Fibroblast of the aortic adventitia (primary cell): ENCODE measurements around the gene RPS15. TPM values are rescaled to one million over a fixed set of nuclear protein-coding genes. Genes with fewer than 3 reads are reported as not detected.
"Not testable (repeated sequence)": the region's sequence is repeated elsewhere in the genome, so short reads cannot be mapped to it uniquely, and the experiment has no call there.

ENCODE experiments used
- DNase-seq: peaks from one replicate; pipeline ENCODE4 v3.0.0-alpha.2; 2010; ENCODE audit warnings: low read depth
- H3K4me3 ChIP-seq: 2 replicates; pipeline ENCODE4 v1.5.1; 2011; ENCODE audit warnings: low read depth, mild to moderate bottlenecking, control low read depth, low read length, moderate library complexity
- CTCF ChIP-seq: IDR thresholded peaks from 2 replicates; pipeline ENCODE4 v1.5.1; 2011; ENCODE audit warnings: mild to moderate bottlenecking, low read length, control low read depth, inconsistent platforms; ENCODE audit not compliant: insufficient read depth
- total RNA-seq: library from RNA; depleted of rRNA; stranded (reverse); fragments of >200 nt; gene quantifications from 2 replicates; pipeline ENCODE4 v1.2.3, GENCODE V29; 2012; ENCODE audit warnings: low replicate concordance

The RPS15 gene
- total RNA-seq, 1 donor = 712 TPM

DNA sequence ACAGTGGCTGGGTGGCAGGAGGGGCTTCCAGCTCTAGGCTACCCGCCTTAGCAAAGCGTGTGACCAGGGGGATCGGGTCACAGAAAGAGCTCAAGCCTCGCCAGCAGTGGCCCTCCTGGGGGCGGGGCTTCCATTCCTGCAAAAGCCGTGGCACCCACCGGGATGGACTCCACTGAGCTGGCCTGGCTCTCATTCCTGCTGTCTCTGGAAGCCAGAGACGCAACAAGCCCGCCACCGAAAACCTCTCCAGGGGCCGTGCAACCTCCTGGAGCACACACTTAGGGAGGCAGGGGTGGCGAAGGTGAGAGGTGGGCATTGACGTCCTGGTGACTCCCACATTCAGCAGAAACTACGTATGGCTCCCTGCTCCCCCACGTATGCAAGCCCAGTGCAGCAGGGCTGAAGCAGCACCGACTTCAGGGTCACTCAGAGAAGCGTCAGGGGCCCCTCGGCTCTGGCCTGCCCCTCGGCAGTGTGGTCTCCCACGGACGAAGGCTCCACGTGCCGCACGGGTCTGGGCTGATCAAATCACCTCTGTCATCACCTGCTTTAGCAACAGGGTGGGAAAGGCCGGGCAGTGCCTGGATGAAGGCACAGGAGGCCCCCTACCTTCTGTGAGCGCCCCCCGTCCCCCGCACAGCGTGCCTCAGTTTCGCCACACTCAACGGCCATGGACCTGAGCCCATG is 37.7 kb downstream of the RPS15 start:
- TF ChIP-seq CTCF = no peak
- DNase-seq = no peak

GRCh38 chr19:1477056-1477455 is 38.9 kb downstream of the RPS15 start:
- DNase-seq, H3K4me3 ChIP-seq: not testable (repeated sequence)

More for the DNA sequence above, 37.7 kb downstream of the RPS15 start:
- H3K4me3 ChIP-seq = no peak overlapping the region

GRCh38 chr19:1478934-1479707 is 40.9 kb downstream of the RPS15 start, which contains the start of gene C19orf25:
C19orf25 (minus strand) TSS chr19:1479215; CDS start chr19:1478903, 312 bp downstream.
- H3K4me3 ChIP-seq = peak within 1 kb of the TSS; percentile 89
- TF ChIP-seq CTCF = no peak
- peak; percentile 89 for DNase-seq

GRCh38 chr19:1481224-1481892 is 43.2 kb downstream of the RPS15 start:
- TF ChIP-seq CTCF = no peak
- no peak for DNase-seq
- no peak overlapping the region for H3K4me3 ChIP-seq

GRCh38 chr19:1481893-1482360 is 43.7 kb downstream of the RPS15 start:
- H3K4me3 ChIP-seq = no peak overlapping the region
- TF ChIP-seq CTCF = no peak
- DNase-seq = no peak

- no peak for TF ChIP-seq CTCF
- DNase-seq = no peak
- H3K4me3 ChIP-seq = no peak overlapping the region
Measured at GRCh38 chr19:1482361-1483130, 44.4 kb downstream of the RPS15 start.
